ENCODE measurements around the gene NT5C3A. TPM values are rescaled to one million over a fixed set of nuclear protein-coding genes. Genes with fewer than 3 reads are reported as not detected.
A peak's percentile ranks its signal among the peaks of the same experiment; 100 is the strongest.

NT5C3A gene
- total RNA-seq, 1 donor from 2014 or later = 34.6 TPM

- Mint-ChIP-seq H3K4me3 (no peak overlapping the region), H3K36me3 (ENCODE audit: low read depth) (peaks cover 7% of the 10 kb centered on the region), H3K27ac (no peak overlapping the region), H3K9me3 (peaks cover 19% of the 10 kb centered on the region), H3K27me3 (peaks cover 5% of the 10 kb centered on the region), H3K4me1 (peaks cover 7% of the 10 kb centered on the region)
- DNase-seq = no peak
- intact Hi-C loops (cut with micrococcal nuclease) = no loop called here
Observed at GRCh38 chr7:33065981-33066380, 3.4 kb upstream of the NT5C3A start.

DNA sequence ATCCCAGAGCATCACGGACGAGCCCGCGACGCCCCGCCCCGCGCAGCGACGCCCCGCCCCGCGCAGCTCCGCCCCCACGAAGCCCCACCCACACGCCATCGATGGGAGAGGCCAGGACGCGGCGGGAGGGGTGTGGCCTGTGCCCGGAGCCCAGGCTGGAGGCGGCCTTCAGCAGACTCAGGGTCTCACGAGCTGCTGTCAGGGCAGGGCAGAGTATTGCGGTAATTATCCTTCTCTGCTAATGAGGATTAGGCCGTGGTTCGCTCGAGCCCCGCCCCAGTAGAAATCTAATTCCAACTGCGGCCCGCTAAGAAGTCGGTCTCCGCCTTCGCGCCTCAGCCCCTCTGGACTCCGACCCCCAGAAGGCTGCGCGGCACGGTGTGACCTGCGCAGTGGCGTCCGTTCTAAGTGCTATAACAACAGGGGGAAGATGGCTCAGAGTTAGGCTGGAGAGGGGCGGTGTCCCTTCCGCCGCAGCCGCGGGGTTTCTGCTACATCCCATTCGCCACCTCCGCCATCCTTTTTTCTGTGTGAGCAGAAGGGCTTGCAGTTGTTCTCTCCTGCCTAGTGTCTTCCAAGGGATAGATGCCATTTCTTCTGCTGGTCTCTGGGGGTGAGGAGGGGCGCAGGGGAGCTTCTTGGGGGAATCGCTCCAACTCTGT, 337 bp upstream of the NT5C3A start:
- Mint-ChIP-seq H3K4me1 (peaks cover 30% of the 10 kb centered on the region), H3K27me3 (peaks cover 3% of the 10 kb centered on the region), H3K4me3 (peak overlapping the region; percentile 97), H3K9me3 (peaks cover 15% of the 10 kb centered on the region), H3K27ac (peak overlapping the region; percentile 93), H3K36me3 (ENCODE audit: low read depth) (peaks cover 17% of the 10 kb centered on the region)
- intact Hi-C loops (cut with micrococcal nuclease) = loop anchor here (1.0 to 5.0 kb wide), 8 partner anchors 13 to 572 kb away; partner anchors contain the start of genes BBS9, LSM5 and RP9
- DNase-seq = peak; percentile 97

DNA sequence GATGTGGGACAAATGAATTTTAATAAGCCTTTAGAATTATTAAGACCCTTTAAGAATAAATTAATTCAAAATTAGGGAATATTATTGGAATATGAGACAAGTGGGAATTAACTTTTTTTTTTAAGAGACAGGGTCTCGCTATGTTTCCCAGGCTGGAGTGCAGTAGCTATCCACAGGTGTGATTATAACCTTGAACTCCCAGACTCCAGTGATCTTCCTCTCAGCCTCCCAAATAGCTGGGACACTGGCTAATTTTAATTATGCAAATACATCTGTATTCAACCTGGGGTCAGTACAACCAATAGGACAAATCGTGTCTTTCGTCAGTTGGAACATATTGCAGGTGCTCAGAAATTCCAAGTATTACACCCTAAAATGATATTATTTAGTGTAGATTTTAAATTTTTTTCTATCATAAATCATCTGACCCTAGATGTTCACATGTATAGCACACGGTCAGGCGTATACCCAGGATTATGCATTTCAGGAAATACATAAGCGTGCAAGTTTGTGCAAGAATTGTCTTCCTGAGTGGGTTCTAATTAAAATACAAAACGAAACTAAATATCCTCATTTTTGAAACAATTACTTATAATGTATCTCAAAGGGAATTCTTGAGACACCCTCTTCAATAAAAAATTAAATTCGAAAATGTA, 1.2 kb downstream of the NT5C3A start:
- peaks cover 2% of the 10 kb centered on the region for H3K27me3 Mint-ChIP-seq
- peak overlapping the region; percentile 97 for H3K4me3 Mint-ChIP-seq
- H3K27ac Mint-ChIP-seq = peak overlapping the region; percentile 93
- intact Hi-C loops (cut with micrococcal nuclease) = loop anchor here (5.0 kb wide), 1 partner anchor 154 kb away; no protein-coding TSS in a partner anchor
- DNase-seq = peak; percentile 57
- H3K4me1 Mint-ChIP-seq = peaks cover 31% of the 10 kb centered on the region
- peaks cover 10% of the 10 kb centered on the region for H3K9me3 Mint-ChIP-seq
- H3K36me3 Mint-ChIP-seq (ENCODE audit: low read depth) = peaks cover 24% of the 10 kb centered on the region

DNA sequence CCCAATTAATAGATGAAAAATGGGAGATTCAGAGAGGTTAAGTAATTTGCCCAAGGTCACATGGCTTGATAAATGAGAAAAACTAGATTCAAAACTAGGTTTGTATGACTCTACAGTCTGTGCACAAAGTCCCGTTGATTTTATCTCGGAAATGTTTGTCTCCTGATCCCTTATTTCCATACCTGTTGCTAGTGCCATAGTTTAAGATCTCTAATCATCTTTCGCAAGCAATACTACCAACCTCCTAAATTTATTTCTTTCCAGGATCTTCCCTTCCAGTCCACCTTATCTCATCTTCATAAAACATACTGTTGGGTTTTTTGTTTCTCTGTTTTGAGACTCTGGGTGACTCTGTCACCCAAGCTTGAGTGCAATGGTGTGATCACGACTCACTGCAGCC, 2.9 kb downstream of the NT5C3A start:
- Mint-ChIP-seq H3K4me1 (peaks cover 38% of the 10 kb centered on the region), H3K27ac (no peak overlapping the region)

DNA sequence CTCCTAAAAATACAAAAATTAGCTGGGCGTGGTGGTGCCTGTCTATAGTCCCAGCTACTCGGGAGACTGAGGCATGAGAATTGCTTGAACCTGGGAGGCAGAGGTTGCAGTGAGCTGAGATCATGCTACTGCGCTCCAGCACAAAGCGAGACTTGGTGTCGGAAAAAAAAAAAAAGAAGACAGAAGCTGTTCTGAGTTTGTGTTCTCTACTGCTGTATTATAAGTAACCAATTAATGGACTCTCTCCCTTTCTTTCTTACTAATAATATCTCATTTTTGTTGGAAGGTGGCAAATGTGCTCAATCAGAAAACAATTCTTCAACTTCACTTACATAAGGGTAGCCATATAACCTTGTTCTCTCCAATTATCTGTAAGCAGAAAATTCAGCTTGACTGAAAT, 7.4 kb downstream of the NT5C3A start:
- peak overlapping the region; percentile 69 for H3K27ac Mint-ChIP-seq
- intact Hi-C loops (cut with micrococcal nuclease) = no loop called here
- no peaks in the 10 kb centered on the region for H3K27me3 Mint-ChIP-seq
- no peak for DNase-seq
- H3K9me3 Mint-ChIP-seq = no peaks in the 10 kb centered on the region
- H3K4me1 Mint-ChIP-seq = peaks cover 48% of the 10 kb centered on the region
- no peak overlapping the region for H3K4me3 Mint-ChIP-seq
- peaks cover 22% of the 10 kb centered on the region for H3K36me3 Mint-ChIP-seq (ENCODE audit: low read depth)

More for the DNA sequence above, 2.9 kb downstream of the NT5C3A start:
- intact Hi-C loops (cut with micrococcal nuclease) = loop anchor here (5.0 kb wide), 1 partner anchor 152 kb away; no protein-coding TSS in a partner anchor
- no peak for DNase-seq
- H3K9me3 Mint-ChIP-seq = no peaks in the 10 kb centered on the region
- peaks cover 29% of the 10 kb centered on the region for H3K36me3 Mint-ChIP-seq (ENCODE audit: low read depth)
- H3K27me3 Mint-ChIP-seq = no peaks in the 10 kb centered on the region
- no peak overlapping the region for H3K4me3 Mint-ChIP-seq

- peaks cover 42% of the 10 kb centered on the region for H3K4me1 Mint-ChIP-seq
- peaks cover 21% of the 10 kb centered on the region for H3K36me3 Mint-ChIP-seq (ENCODE audit: low read depth)
- intact Hi-C loops (cut with micrococcal nuclease) = loop anchor here (1.0 kb wide), 1 partner anchor 15 kb away; no protein-coding TSS in a partner anchor
Observed at GRCh38 chr7:33054261-33054964, 8.2 kb downstream of the NT5C3A start.

GRCh38 chr7:33053721-33054120, 8.9 kb downstream of the NT5C3A start:
- H3K27me3 Mint-ChIP-seq = no peaks in the 10 kb centered on the region
- peaks cover 38% of the 10 kb centered on the region for H3K4me1 Mint-ChIP-seq
- intact Hi-C loops (cut with micrococcal nuclease) = loop anchor here (1.0 kb wide), 1 partner anchor 14 kb away; no protein-coding TSS in a partner anchor
- H3K27ac Mint-ChIP-seq = peak overlapping the region; percentile 62
- H3K9me3 Mint-ChIP-seq = no peaks in the 10 kb centered on the region
- no peak for DNase-seq
- peaks cover 18% of the 10 kb centered on the region for H3K36me3 Mint-ChIP-seq (ENCODE audit: low read depth)
- H3K4me3 Mint-ChIP-seq = no peak overlapping the region

More at GRCh38 chr7:33054261-33054964, 8.2 kb downstream of the NT5C3A start:
- Mint-ChIP-seq H3K27ac (peak overlapping the region; percentile 66), H3K9me3 (no peaks in the 10 kb centered on the region), H3K4me3 (no peak overlapping the region), H3K27me3 (no peaks in the 10 kb centered on the region)
- no peak for DNase-seq

GRCh38 chr7:33050535-33051318, 11.8 kb downstream of the NT5C3A start:
- Mint-ChIP-seq H3K27ac (no peak overlapping the region), H3K4me1 (peaks cover 36% of the 10 kb centered on the region), H3K36me3 (ENCODE audit: low read depth) (peaks cover 5% of the 10 kb centered on the region), H3K9me3 (no peaks in the 10 kb centered on the region), H3K4me3 (no peak overlapping the region), H3K27me3 (no peaks in the 10 kb centered on the region)
- intact Hi-C loops (cut with micrococcal nuclease) = loop anchor here (1.0 to 2.0 kb wide), 4 partner anchors 12 to 285 kb away; partner anchors contain the start of gene NT5C3A
- DNase-seq = peak; percentile 82

DNA sequence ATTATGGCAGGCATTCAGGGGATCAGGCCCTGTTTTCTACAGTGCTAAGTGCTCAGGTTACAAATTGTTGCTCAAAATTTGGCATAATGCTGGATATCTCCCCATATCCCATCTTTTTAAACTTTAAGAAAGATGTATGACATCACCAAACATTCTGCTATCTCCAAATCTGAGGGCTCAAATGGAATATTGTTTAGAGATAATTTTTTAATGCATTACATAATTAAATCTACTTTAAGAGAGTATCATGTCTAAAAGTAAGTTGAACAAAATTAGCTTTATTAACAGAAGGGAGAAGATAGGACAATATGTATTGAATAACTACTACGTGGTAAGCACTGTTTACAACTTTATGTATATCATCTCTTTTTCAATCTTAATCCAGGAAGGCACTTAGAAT, 13.9 kb downstream of the NT5C3A start:
- no peak for DNase-seq
- Mint-ChIP-seq H3K9me3 (no peaks in the 10 kb centered on the region), H3K4me1 (peaks cover 27% of the 10 kb centered on the region), H3K27me3 (no peaks in the 10 kb centered on the region), H3K36me3 (ENCODE audit: low read depth) (peaks cover 1% of the 10 kb centered on the region), H3K4me3 (no peak overlapping the region), H3K27ac (no peak overlapping the region)
- intact Hi-C loops (cut with micrococcal nuclease) = no loop called here

GRCh38 chr7:33048257-33048656, 14.3 kb downstream of the NT5C3A start:
- no peak overlapping the region for H3K4me3 Mint-ChIP-seq
- H3K27me3 Mint-ChIP-seq = no peaks in the 10 kb centered on the region
- no peak for DNase-seq
- intact Hi-C loops (cut with micrococcal nuclease) = no loop called here
- H3K4me1 Mint-ChIP-seq = peaks cover 29% of the 10 kb centered on the region
- no peaks in the 10 kb centered on the region for H3K9me3 Mint-ChIP-seq
- no peak overlapping the region for H3K27ac Mint-ChIP-seq
- H3K36me3 Mint-ChIP-seq (ENCODE audit: low read depth) = peaks cover 1% of the 10 kb centered on the region

GRCh38 chr7:33044986-33045385, 17.6 kb downstream of the NT5C3A start:
- intact Hi-C loops (cut with micrococcal nuclease) = no loop called here
- no peak for DNase-seq
- peaks cover 1% of the 10 kb centered on the region for H3K36me3 Mint-ChIP-seq (ENCODE audit: low read depth)
- H3K27ac Mint-ChIP-seq = no peak overlapping the region
- peaks cover 22% of the 10 kb centered on the region for H3K4me1 Mint-ChIP-seq
- no peaks in the 10 kb centered on the region for H3K27me3 Mint-ChIP-seq
- no peak overlapping the region for H3K4me3 Mint-ChIP-seq
- no peaks in the 10 kb centered on the region for H3K9me3 Mint-ChIP-seq

DNA sequence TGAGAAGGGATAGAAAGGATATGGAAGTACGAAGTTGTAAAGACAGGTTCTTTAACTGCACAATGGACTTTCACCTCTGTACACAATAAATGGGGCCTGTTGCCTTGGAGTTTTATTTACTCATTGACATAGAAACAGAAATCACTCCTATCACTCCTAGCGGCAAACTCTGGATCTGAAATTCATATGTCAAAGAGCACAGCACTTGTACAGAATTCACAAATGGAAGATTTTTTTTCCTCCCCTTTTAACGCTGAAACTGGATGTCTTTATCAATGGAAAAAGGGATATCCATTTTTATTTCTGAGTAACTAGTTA, 18.2 kb downstream of the NT5C3A start:
- DNase-seq = no peak
- no peaks in the 10 kb centered on the region for H3K27me3 Mint-ChIP-seq
- H3K9me3 Mint-ChIP-seq = no peaks in the 10 kb centered on the region
- intact Hi-C loops (cut with micrococcal nuclease) = no loop called here
- H3K27ac Mint-ChIP-seq = no peak overlapping the region
- H3K36me3 Mint-ChIP-seq (ENCODE audit: low read depth) = peaks cover 1% of the 10 kb centered on the region
- peaks cover 27% of the 10 kb centered on the region for H3K4me1 Mint-ChIP-seq
- H3K4me3 Mint-ChIP-seq = no peak overlapping the region
